CD4-positive, alpha-beta T cell treated with Interleukin-6 at 100 ng/mL for 8 hours (primary cell): ENCODE measurements around the gene P2RX5.
"Not testable (repeated sequence)": the region's sequence is repeated elsewhere in the genome, so short reads cannot be mapped to it uniquely, and the experiment has no call there.

ENCODE experiments used
- DNase-seq: peaks from one replicate; pipeline ENCODE4 v3.0.0-alpha.2; 2020; ENCODE audit warnings: mixed read lengths, low spot score

Gene P2RX5

DNA sequence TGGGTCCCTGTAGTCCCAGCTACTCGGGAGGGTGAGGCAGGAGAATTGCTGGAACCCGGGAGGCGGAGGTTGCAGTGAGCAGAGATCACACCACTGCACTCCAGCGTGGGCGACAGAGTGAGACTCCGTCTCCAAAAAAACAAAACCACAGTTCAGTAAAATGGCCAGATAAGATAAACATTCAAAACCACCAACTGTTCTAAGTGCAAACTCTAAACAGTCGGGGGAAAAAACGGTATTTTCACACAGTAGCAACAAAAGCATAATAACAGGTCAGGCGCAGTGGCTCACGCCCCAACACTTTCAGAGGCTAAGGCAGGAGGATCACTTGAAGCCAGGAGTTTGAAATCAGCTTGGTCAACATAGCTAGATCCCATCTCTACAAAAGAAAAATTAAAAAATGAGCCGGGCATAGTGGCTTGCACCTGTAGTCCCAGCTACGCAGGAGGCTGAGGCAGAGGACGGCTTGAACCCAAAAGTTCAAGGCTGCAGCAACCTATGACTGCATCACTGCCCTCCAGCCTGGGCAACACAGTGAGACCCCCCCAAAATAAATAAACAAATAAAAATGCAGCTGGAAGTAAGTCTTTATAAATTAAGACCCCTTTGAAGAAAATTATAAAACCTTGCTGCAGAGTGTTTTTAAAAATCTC is 17.0 kb upstream of the P2RX5 start:
- DNase-seq, result no peak

GRCh38 chr17:3710951-3711383 is 15.0 kb upstream of the P2RX5 start:
- DNase-seq, result peak; percentile 90

DNA sequence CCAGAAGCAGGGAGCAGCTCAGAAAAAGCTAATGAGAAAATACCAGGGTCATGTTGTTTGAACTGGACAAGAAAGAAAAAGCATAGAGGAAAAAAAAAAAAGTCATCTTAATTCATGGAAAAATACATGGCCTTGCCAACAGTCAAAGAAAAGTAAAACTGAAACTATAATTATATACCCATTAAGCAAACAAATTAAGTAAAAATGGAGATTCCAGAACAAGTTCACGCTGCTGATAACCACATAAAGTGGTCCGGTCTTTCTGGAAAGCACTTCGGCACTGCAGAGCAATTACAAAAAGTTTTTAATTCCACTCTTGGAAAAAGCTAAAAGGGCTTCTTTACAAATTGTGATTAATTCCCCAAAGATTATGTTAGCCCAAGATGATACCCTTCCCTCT is 12.4 kb upstream of the P2RX5 start:
- no peak for DNase-seq

DNA sequence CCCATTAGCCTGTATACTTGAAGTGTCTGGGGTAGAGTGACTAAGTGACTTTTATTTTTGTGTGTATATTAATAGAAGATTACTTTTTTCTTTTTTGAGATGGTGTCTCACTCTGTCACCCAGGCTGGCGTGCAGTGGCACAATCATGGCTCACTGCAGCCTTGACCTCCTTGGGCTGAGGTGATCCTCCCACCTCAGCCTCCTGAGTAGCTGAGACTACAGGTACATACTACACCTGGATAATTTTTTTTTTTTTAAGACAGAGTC is 9.7 kb upstream of the P2RX5 start:
- DNase-seq, result not testable (repeated sequence)

- no peak for DNase-seq
Observed at GRCh38 chr17:3704931-3705717, 9.2 kb upstream of the P2RX5 start.

DNA sequence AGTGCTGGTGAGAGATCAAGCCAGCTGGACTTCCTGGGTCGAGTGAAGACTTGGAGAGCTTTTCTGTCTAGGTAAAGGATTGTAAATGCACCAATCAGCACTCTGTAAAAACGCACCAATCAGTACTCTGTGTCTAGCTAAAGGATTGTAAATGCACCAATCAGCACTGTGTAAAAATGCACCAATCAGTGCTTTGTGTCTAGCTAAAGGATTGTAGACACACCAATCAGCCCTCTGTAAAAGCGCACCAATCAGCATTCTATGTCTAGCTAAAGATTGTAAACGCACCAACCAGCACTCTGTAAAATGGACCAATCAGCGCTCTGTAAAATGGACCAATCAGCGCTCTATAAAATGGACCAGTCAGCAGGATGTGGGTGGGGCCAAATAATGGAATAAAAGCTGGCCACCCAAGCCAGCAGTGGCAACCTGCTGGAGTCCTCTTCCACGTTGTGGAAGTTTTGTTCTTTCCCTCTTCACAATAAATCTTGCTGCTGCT is 6.1 kb upstream of the P2RX5 start:
- not testable (repeated sequence) for DNase-seq

DNA sequence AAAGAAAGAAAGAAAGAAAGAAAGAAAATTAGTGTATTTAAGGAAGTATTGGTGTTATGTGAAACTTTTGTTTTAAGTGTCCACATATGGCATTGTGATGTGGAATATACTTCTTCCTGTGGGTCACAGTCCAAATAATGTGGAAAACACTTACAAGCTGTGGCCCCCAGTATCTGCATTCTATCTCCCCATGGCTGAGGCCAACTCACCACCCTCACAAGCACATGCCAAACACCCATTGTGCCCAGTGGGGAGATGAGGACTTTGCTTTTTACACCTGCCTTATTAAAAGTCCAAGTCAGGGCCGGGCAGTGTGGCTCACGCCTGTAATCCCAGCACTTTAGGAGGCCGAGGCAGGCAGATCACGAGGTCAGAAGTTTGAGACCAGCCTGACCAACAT is 4.0 kb upstream of the P2RX5 start:
- DNase-seq, result no peak

- no peak for DNase-seq
Observed at GRCh38 chr17:3698139-3698538, 2.2 kb upstream of the P2RX5 start.

- no peak for DNase-seq
Observed at GRCh38 chr17:3697103-3697476, 1.1 kb upstream of the P2RX5 start.

GRCh38 chr17:3695129-3695722 is 729 bp downstream of the P2RX5 start:
- no peak for DNase-seq

- DNase-seq, result no peak
Observed at GRCh38 chr17:3693829-3694231, 2.1 kb downstream of the P2RX5 start.

DNA sequence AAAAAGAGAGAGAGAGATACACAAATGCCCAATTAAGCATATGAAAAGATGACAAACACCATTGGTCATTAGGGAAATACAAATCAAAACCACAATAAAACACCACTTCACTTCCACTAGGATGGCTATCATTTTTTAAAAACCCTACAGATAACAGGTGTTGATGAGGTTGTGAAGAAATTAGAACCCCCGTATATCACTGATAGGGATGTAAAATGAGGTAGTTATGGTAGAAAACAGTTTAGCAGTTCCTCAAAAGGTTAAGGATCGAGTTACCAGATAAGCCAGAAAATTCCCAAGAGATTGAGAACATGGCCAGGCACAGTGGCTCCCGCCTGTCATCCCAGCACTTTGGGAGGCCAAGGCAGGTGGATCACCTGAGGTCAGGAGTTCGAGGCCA is 2.8 kb downstream of the P2RX5 start:
- DNase-seq, result no peak

DNA sequence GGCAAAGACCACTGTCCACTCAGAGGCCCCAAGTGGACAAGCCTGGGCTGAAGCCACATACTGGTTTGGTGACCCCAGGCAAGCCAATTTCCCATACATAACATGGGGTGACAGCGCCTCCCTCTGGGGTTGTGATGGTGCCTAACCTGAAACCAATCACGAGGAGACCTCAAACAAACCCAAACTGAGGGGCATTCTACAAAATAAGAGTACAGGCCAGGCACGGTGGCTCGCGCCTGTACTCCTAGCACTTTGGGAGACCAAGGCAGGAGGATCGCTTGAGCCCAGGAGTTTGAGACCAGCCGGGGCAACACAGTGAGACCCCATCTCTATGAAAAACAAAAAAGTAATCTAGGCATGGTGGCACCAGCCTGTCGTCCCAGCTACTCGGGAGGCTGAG is 3.6 kb downstream of the P2RX5 start:
- no peak for DNase-seq

DNA sequence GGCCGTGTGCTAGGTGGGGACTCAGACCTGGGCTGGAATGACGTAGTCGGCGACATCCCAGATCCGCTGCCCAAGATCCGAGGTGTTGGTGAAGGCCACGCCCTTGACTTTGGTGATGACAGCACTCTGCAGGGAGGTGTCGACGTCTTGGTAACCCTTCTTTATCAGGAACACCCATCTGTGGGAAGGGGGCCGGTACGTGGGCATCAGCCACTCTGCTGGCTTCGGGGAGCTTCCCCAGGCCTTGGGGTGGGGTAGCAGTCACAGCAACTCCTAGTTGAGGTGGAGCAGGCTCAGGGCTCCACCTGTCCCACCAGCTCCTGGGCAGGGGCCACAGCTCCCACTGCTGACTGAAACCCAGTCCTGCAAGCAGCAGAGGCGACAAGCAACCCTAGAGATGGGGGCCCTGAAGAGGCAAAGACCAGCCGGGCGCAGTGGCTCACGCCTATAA is 4.3 kb downstream of the P2RX5 start:
- no peak for DNase-seq

DNA sequence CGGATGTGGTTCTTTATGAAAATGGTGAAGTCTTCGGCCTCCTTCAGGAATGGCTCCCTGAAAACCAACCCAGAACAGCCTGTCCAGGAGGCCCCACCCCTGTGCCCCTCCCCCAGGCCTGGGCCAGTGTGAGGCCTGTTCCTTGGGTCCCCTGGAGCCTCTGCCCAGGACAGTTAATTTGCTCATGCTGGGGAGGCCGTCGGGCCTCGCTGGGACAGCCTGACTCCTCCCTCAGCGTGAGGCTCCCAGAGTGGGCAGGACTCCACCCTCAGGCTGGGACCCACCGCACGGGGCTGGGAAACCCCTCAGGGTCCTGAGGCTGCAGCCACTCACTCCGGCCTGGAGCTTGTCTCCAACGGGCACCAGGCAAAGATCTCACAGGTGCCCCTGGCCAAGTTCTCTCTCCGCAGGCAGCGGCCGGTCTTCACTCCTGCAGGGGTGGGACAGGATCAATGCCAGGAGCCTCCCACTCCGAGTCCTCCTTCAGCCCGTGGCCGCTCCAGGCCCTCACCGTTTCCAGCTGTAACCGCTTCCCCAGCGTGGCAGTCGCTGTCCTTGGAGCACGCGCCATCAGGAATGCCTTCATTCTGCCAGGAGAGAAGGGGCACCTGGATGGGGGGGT is 5.8 kb downstream of the P2RX5 start:
- DNase-seq, result no peak

GRCh38 chr17:3689262-3690093 is 6.5 kb downstream of the P2RX5 start:
- DNase-seq, result no peak

DNA sequence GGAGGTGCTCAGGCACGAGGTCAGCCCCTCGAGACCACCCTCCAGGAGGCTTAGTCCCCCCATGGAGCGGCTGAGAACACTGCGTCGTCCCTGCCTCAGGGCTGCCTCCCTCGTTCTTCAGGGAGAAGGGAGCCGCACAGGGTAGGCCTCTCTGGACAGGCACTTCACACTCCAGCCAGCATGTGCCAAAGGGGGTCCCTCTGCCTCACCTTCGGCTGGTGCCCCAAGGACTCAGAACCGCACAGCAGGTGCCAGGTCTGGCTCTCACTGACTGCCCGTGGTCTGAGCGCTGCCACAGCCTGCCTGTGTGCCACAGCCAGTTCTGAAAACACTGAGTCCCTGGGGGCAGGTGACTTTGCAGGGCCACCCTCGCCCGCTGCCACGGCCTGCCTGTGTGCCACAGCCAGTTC is 7.1 kb downstream of the P2RX5 start:
- DNase-seq, result no peak

DNA sequence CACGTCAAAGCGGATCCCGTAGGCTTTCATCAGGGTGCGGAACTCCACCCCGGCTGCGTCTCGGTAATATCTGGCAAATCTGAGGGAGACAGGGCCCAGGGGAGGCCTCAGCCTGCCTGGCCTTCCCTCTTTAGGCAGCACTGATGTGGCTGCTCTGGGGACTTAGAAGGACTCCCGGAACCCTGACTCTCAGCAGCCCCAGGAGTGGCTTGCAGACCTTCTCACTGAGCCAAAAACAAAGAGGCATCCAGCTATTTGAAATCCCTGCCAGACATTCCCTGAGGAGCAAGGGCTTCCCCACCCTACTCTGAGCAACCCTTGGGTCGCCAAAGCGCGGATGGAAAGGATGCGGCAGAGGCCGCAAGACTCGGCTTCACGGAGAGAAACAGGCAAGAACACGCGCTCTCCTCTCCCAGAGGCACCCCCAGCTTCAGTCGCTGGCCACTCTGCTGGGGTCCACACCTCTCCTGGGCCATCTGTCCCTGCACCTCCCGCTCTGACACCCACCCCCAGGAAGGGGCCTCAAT is 7.9 kb downstream of the P2RX5 start:
- no peak for DNase-seq

DNA sequence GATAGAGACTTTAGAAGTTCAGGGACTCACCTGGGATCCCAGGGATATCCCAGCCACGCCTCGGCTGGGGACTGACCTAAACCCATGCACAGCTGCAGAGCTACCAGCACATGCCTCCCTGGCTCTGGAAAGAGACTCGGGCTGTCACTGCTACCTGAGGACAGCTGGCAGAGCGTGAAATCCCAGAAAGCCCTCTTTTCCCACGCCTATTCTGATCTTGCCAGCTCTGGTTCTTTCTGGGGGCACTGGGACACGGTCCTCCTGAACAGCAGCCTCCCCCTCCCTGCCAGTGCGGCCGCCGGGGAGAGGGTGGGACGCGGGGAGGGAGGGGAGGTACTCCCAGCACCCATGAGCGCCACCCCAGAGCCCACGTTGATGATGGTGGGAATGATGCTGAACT is 10.8 kb downstream of the P2RX5 start:
- DNase-seq, result no peak

- DNase-seq, result peak; percentile 52
Observed at GRCh38 chr17:3683054-3683511, 12.9 kb downstream of the P2RX5 start.

GRCh38 chr17:3682033-3682432 is 13.9 kb downstream of the P2RX5 start:
- no peak for DNase-seq

DNA sequence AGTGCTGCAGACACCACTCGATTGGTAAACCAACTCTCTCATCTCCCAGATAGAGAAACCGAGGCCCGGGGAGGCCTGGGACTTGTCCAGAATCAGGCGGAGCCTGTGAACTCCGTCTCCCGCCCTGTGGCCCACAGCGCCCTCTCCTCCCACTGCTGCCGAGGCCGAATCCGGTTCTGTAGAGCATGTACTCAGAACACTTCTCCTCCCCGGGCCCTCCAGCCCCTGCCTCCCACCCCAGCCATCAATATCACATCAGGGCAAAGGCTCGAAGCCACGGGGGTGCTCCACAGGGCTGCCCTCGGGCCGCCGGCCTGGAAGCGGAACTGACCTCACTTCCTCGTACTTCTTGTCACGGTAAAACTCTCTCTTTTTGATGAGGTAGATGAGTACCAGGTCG is 14.4 kb downstream of the P2RX5 start:
- no peak for DNase-seq
